Fibroblast of lung (primary cell): ENCODE results near the gene ZNF346. TPM values are rescaled to one million over a fixed set of nuclear protein-coding genes. Genes with fewer than 3 reads are reported as not detected.

ENCODE experiments used
- DNase-seq, 2 donors: peaks; one replicate each; pipeline versions ENCODE4 v3.0.0 to v3.0.0-alpha.2; 2010; ENCODE audit warnings: low read depth in 2 of 2
- H2AFZ ChIP-seq: 2 replicates; pipeline ENCODE4 v1.5.1; 2012; ENCODE audit warnings: low read length, control low read depth, inconsistent platforms
- H3K27ac ChIP-seq: 2 replicates; pipeline ENCODE4 v1.5.1; 2011; ENCODE audit warnings: low read length, control low read depth; ENCODE audit not compliant: insufficient read depth
- H3K27me3 ChIP-seq: 2 replicates; pipeline ENCODE4 v1.5.1; 2011; ENCODE audit warnings: mild to moderate bottlenecking, low read length; ENCODE audit not compliant: control insufficient read depth, insufficient read depth
- H3K36me3 ChIP-seq: 2 replicates; pipeline ENCODE4 v1.5.1; 2011; ENCODE audit warnings: low read length; ENCODE audit not compliant: control insufficient read depth, insufficient read depth
- H3K4me1 ChIP-seq: 2 replicates; pipeline ENCODE4 v1.5.1; 2011; ENCODE audit warnings: low read length; ENCODE audit not compliant: control insufficient read depth, insufficient read depth; ENCODE audit errors: extremely low read depth
- H3K4me2 ChIP-seq: 2 replicates; pipeline ENCODE4 v1.5.1; 2011; ENCODE audit warnings: low read length, control low read depth; ENCODE audit not compliant: insufficient read depth; ENCODE audit errors: extremely low read depth
- H3K4me3 ChIP-seq, 4 experiments: fragments of 200-600 bp in 1 of 4; sonication (generic) in 1 of 4; replicated peaks in 1 of 4; 2 replicates each; pipeline ENCODE4 v1.5.1; 2011 to 2016; ENCODE audit warnings: low read length in 4 of 4, low read depth in 3 of 4, mild to moderate bottlenecking in 3 of 4, control low read depth in 2 of 4, inconsistent platforms in 1 of 4, mixed read lengths in 1 of 4; ENCODE audit not compliant: insufficient read depth in 1 of 4; ENCODE audit errors: control extremely low read depth in 1 of 4
- H3K79me2 ChIP-seq: 2 replicates; pipeline ENCODE4 v1.5.1; 2012; ENCODE audit warnings: mild to moderate bottlenecking, low read length, inconsistent platforms; ENCODE audit not compliant: control insufficient read depth, insufficient read depth
- H3K9ac ChIP-seq: 2 replicates; pipeline ENCODE4 v1.5.1; 2011; ENCODE audit warnings: mild to moderate bottlenecking, low read length, control low read depth; ENCODE audit not compliant: insufficient read depth
- H3K9me3 ChIP-seq: 2 replicates; pipeline ENCODE4 v1.5.1; 2012; ENCODE audit warnings: low read depth, low read length; ENCODE audit not compliant: control insufficient read depth, insufficient read depth
- H4K20me1 ChIP-seq: 2 replicates; pipeline ENCODE4 v1.5.1; 2011; ENCODE audit warnings: low read length; ENCODE audit not compliant: control insufficient read depth, insufficient read depth; ENCODE audit errors: extremely low read depth
- CTCF ChIP-seq, 2 donors: IDR thresholded peaks in 1 of 2; conservative IDR thresholded peaks in 1 of 2; 1 replicate in 1 of 2; 2 replicates in 1 of 2; pipeline ENCODE4 v1.5.1; 2011 to 2012; ENCODE audit warnings: low read length in 2 of 2, control low read depth in 1 of 2, inconsistent platforms in 1 of 2, low read depth in 1 of 2, mild to moderate bottlenecking in 1 of 2
- EZH2 ChIP-seq: IDR thresholded peaks from 2 replicates; pipeline ENCODE4 v1.5.1; 2012; ENCODE audit warnings: low read length, control low read depth, mild to moderate bottlenecking; ENCODE audit errors: missing control alignments
- polyA plus RNA-seq, 2 donors: library from polyadenylated mRNA; depleted of rRNA in 1 of 2; stranded (reverse) in 1 of 2; unstranded in 1 of 2; fragments of >200 nt; gene quantifications; 2 replicates each; pipeline ENCODE4 v1.2.1, GENCODE V29; 2011 to 2012; ENCODE audit warnings: missing spikeins in 1 of 2
- total RNA-seq: library from RNA; depleted of rRNA; stranded (reverse); fragments of >200 nt; gene quantifications from 2 replicates; pipeline ENCODE4 v1.2.1, GENCODE V29; 2014

Gene ZNF346
- total and polyA plus RNA-seq, 2 donors (not counting 1 experiment from before 2014, with no cell fraction given), result 14.0 to 14.9 TPM

GRCh38 chr5:177093803-177094202 lies 71.3 kb downstream of the ZNF346 start:
- Histone ChIP-seq H3K79me2 (no peaks in the 10 kb centered on the region), H3K4me1 (peaks cover 29% of the 10 kb centered on the region), H4K20me1 (no peaks in the 10 kb centered on the region), H3K27me3 (peaks cover 2% of the 10 kb centered on the region), H2AFZ (no peak overlapping the region), H3K4me2 (no peak overlapping the region), H3K9me3 (no peaks in the 10 kb centered on the region), H3K27ac (peak overlapping the region; percentile 54), H3K4me3 (no peak overlapping the region), H3K36me3 (peaks cover 9% of the 10 kb centered on the region), H3K9ac (no peak overlapping the region)
- DNase-seq, result no peak
- TF ChIP-seq CTCF (conservative IDR thresholded peaks at IDR 0.05 in 1 of 2, IDR thresholded peaks at IDR 0.05 in 1 of 2; ENCODE audit: low read depth in 1 of 2, low read length in 2 of 2) (no peak), EZH2 (no peak)

DNA sequence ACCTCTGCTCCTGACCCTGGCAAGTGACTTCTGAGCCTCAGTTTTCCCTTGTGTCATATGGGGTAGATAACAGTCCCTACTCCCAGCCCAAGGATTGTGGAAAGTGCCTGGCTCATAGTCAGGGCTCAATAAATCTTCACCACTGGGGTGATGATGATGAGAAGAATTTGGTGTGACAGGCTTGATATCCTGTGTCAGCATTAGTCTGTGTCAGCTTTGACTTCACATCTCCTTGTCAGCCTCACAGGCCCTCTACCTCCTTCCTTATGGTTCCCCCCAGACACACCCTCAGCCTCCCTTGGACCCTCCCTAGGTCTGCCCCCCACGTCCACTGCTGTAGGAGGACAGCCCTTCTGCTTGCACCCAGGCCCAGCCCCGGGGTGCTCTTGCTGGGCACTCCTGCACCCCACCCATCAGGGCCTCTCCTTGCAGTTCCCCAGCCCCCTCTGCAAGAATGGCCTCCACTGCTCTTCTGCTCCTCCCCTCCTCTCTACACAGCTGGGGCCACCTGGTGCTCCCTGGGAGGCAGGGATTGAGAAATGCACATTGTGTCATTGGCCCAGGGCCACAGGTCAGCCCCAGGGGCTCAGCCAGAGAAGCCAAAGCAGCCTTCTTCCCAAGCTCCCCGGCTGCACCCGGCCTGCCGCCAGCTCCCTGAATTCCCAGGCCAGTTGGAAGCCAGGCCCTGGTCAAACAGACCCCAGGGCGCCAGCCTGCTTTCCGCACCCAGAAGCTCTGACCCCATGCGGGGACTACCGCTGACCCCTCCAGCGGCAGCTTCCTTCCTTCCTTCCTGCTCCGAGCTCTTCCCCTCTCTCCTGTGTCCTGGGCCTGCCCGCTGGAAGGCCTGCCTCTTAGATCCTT lies 72.0 kb downstream of the ZNF346 start:
- H3K27ac ChIP-seq, result peak overlapping the region; percentile 57
- no peak overlapping the region for H2AFZ ChIP-seq
- H3K4me1 ChIP-seq, result peaks cover 26% of the 10 kb centered on the region
- no peak for TF ChIP-seq EZH2
- TF ChIP-seq CTCF (conservative IDR thresholded peaks at IDR 0.05 in 1 of 2, IDR thresholded peaks at IDR 0.05 in 1 of 2; ENCODE audit: low read depth in 1 of 2, low read length in 2 of 2), result no peak
- peaks cover 9% of the 10 kb centered on the region for H3K36me3 ChIP-seq
- no peaks in the 10 kb centered on the region for H3K9me3 ChIP-seq
- DNase-seq, result peak in 1 of 2 donors; percentile 98
- no peak overlapping the region for H3K4me2 ChIP-seq
- no peak overlapping the region for H3K4me3 ChIP-seq
- H3K79me2 ChIP-seq, result no peaks in the 10 kb centered on the region
- H3K9ac ChIP-seq, result peak overlapping the region; percentile 11
- peaks cover 2% of the 10 kb centered on the region for H3K27me3 ChIP-seq
- H4K20me1 ChIP-seq, result no peaks in the 10 kb centered on the region

- H3K36me3 ChIP-seq, result peaks cover 9% of the 10 kb centered on the region
- H4K20me1 ChIP-seq, result no peaks in the 10 kb centered on the region
- no peak overlapping the region for H2AFZ ChIP-seq
- H3K4me1 ChIP-seq, result peaks cover 23% of the 10 kb centered on the region
- H3K4me2 ChIP-seq, result no peak overlapping the region
- peaks cover 2% of the 10 kb centered on the region for H3K27me3 ChIP-seq
- no peaks in the 10 kb centered on the region for H3K79me2 ChIP-seq
- H3K27ac ChIP-seq, result peak overlapping the region; percentile 57
- H3K4me3 ChIP-seq, result no peak overlapping the region
- no peaks in the 10 kb centered on the region for H3K9me3 ChIP-seq
- no peak for DNase-seq
- no peak for TF ChIP-seq CTCF (conservative IDR thresholded peaks at IDR 0.05 in 1 of 2, IDR thresholded peaks at IDR 0.05 in 1 of 2; ENCODE audit: low read depth in 1 of 2, low read length in 2 of 2)
- no peak for TF ChIP-seq EZH2
- H3K9ac ChIP-seq, result no peak overlapping the region
These were observed 72.7 kb downstream of the ZNF346 start for GRCh38 chr5:177095088-177095669.
